Right renal cortex interstitium (tissue), 3 donors: ENCODE results near the gene INO80B. TPM values are rescaled to one million over a fixed set of nuclear protein-coding genes. Genes with fewer than 3 reads are reported as not detected.

Experiments used
- DNase-seq, 3 donors: peaks; one replicate each; pipeline ENCODE4 v3.0.0-alpha.2; 2013; ENCODE audit warnings: low read depth in 3 of 3, low spot score in 2 of 3
- polyA plus RNA-seq, 3 donors: library from polyadenylated mRNA; unstranded; fragments of 120-200 nt; gene quantifications; one replicate each; pipeline ENCODE4 v1.2.1, GENCODE V29; 2013; ENCODE audit not compliant: insufficient read length in 3 of 3

The INO80B gene
- polyA plus RNA-seq, 3 donors, result 14.6 to 29.6 (median 24.2) TPM

DNA sequence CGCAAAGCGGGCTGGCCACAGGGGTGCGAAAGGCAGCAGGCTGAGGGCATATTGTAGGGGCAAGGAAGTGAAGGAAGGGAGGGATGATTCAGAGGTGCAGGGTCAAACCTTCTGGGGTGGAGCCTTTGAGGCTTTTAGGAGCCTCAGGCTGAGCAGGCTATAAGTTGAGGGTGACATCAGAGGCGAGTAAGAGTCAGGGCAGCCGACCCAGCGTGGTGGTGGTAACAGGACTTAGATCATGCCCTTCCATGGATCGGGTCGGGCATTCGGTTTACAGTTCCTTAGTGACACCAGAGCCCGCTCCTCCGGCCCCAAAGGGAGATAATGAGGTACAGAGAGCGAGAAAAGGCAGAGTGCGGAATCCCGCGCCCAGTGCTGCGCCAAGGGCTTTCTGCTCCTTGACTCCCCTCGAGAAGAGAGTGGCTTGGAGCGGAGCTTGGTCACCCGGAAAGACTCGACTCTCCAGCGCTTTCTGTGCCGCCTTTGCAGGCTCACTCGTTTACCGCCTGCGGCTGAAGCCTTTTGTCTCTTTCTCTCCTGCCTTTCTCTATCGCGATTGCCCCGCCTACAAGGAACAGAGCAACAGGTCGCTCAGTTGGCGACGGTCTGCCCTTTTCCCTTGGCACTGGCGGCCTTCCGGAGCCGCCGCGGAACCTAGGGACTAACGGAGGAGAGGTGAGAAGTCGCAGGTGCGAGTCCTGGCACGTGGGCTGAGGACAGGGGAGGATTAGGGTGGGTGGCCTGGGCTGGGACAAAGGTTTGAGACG is 43.8 kb downstream of the INO80B start:
- no peak for DNase-seq

GRCh38 chr2:74499267-74499939 is 44.5 kb downstream of the INO80B start, which contains the start of gene LBX2:
Gene LBX2, minus strand, starts transcription at chr2:74499603. Its CDS starts 66 bp downstream, at chr2:74499537.
- DNase-seq, result no peak

DNA sequence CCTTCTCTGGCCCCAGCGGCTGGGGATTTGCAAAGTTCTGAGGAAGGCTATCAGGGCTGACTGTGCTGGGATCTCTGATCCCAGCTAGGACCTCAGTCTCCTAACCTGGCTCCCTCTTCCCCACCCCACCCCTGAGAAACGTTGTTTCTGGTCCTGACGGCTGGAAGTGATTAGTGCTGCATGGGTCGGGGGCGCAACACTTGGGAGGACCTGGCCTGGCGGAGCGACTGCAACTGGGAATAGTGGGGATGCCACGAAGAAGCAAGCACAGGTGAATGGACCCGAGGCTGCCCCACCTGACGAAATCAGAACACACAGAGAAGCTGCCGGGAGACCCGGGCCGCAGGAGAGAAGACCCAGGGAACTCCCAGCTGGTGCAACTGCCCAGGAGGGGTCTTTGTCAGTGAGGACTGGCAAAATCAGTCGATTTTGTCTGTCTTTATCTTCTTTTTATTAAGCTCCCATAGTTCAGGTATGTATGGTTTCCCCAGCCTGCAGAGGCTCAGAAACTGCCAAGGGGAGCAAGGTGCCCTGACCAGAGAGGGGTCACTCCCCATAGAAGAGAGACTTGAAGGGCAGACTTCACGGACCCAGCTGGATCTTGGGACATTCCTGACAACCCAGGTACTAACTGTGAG is 45.2 kb downstream of the INO80B start:
- DNase-seq, result no peak

- no peak for DNase-seq
These were observed 45.7 kb downstream of the INO80B start for GRCh38 chr2:74500578-74500946.

- DNase-seq, result no peak
These were observed 46.6 kb downstream of the INO80B start for GRCh38 chr2:74501335-74502071.

- no peak for DNase-seq
These were observed 47.3 kb downstream of the INO80B start for GRCh38 chr2:74502147-74502719.

GRCh38 chr2:74502720-74503505 is 48.0 kb downstream of the INO80B start:
- no peak for DNase-seq

- DNase-seq, result no peak
These were observed 48.9 kb downstream of the INO80B start for GRCh38 chr2:74503506-74504475.

- DNase-seq, result no peak
These were observed 49.7 kb downstream of the INO80B start for GRCh38 chr2:74504591-74504990.

GRCh38 chr2:74505448-74506246 is 50.8 kb downstream of the INO80B start:
- DNase-seq, result no peak

GRCh38 chr2:74507145-74507925 is 52.4 kb downstream of the INO80B start, which contains the start of gene PCGF1:
Gene PCGF1, minus strand, starts transcription at chr2:74507695. Its CDS starts 27 bp downstream, at chr2:74507668.
- peak; percentile 95 to 99 (median 97) for DNase-seq

Other genes with a start within 250 kb of the INO80B start
- 1 to 10 TPM; 1.4 to 2.2 (median 2.2) TPM for gene SLC4A5, start 111.7 kb upstream of the INO80B start, polyA plus RNA-seq
- 100 to 1,000 TPM; 137 to 143 (median 140) TPM for gene DCTN1, start 74.8 kb upstream of the INO80B start, polyA plus RNA-seq
- 1 to 10 TPM; 4.4 to 6.6 (median 5.7) TPM for gene C2orf81, start 33.5 kb upstream of the INO80B start, polyA plus RNA-seq
- 10 to 100 TPM; 35.9 to 40.2 (median 36.5) TPM for gene WDR54, start 33.4 kb upstream of the INO80B start, polyA plus RNA-seq
- gene RTKN, start 13.2 kb upstream of the INO80B start, polyA plus RNA-seq, result 10 to 100 TPM; 55.3 to 59.0 (median 55.9) TPM
- 100 to 1,000 TPM in 1 of 3 donors, 10 to 100 TPM in 2; 90.1 to 101 (median 96.6) TPM for gene WBP1, start 3.4 kb downstream of the INO80B start, polyA plus RNA-seq
- gene MOGS, start 10.3 kb downstream of the INO80B start, polyA plus RNA-seq, result 10 to 100 TPM; 43.6 to 56.1 (median 47.2) TPM
- gene MRPL53, start 17.6 kb downstream of the INO80B start, polyA plus RNA-seq, result 10 to 100 TPM; 37.1 to 43.6 (median 38.9) TPM
- 10 to 100 TPM in 2 of 3 donors, 1 to 10 TPM in 1; 7.7 to 10.6 (median 10.1) TPM for gene CCDC142, start 27.9 kb downstream of the INO80B start, polyA plus RNA-seq
- gene TTC31, start 28.0 kb downstream of the INO80B start, polyA plus RNA-seq, result 10 to 100 TPM; 24.4 to 26.6 (median 24.9) TPM
- gene LBX2, start 44.5 kb downstream of the INO80B start, polyA plus RNA-seq, result 1 to 10 TPM; 1.4 to 3.5 (median 1.7) TPM
- gene PCGF1, start 52.6 kb downstream of the INO80B start, polyA plus RNA-seq, result 10 to 100 TPM; 27.6 to 27.8 (median 27.6) TPM
- under 1 TPM in 1 of 3 donors, not detected in 2; 0.06 TPM for gene TLX2, start 59.4 kb downstream of the INO80B start, polyA plus RNA-seq
- under 1 TPM; 0.08 to 0.18 (median 0.12) TPM for gene DQX1, start 71.1 kb downstream of the INO80B start, polyA plus RNA-seq
- 10 to 100 TPM; 92.5 to 99.8 (median 97.0) TPM for gene AUP1, start 74.6 kb downstream of the INO80B start, polyA plus RNA-seq
- gene HTRA2, start 74.8 kb downstream of the INO80B start, polyA plus RNA-seq, result 10 to 100 TPM; 32.3 to 35.8 (median 33.1) TPM
- gene LOXL3, start 98.9 kb downstream of the INO80B start, polyA plus RNA-seq, result 1 to 10 TPM; 9.2 to 9.9 (median 9.8) TPM
- gene DOK1, start 99.6 kb downstream of the INO80B start, polyA plus RNA-seq, result 1 to 10 TPM; 8.0 to 9.8 (median 8.6) TPM
- under 1 TPM; 0.57 to 0.72 (median 0.71) TPM for gene M1AP, start 193.2 kb downstream of the INO80B start, polyA plus RNA-seq
- gene SEMA4F, start 199.2 kb downstream of the INO80B start, polyA plus RNA-seq, result 1 to 10 TPM; 5.7 to 6.5 (median 5.8) TPM